K562 (cell line): ENCODE measurements around the gene TIMP1. TPM values are rescaled to one million over a fixed set of nuclear protein-coding genes. Genes with fewer than 3 reads are reported as not detected.
A peak's percentile ranks its signal among the peaks of the same experiment; 100 is the strongest.

Source experiments
- ATAC-seq: fragments of 200-7000 bp; cut with Tn5 transposase; 3 replicates; pipeline ENCODE4 v1.9.1; 2020; ENCODE audit warnings: moderate library complexity
- BruUV-seq: library from RNA; stranded (reverse); fragments of 400-500 nt; replicated peaks from 2 replicates; lab custom pipeline; 2021; lab: Mats Ljungman, UMichigan
- CTCF ChIA-PET: fragments of 300-600 bp; formaldehyde crosslinking; extraction: SDS; loops from one replicate; lab custom pipeline; 2021; ENCODE audit warnings: low intra/inter-chr PET ratio; lab: Yijun Ruan, JAX
- POLR2A ChIA-PET: fragments of 300-600, 350-650 bp; sonication (Branson Sonifier 250); formaldehyde crosslinking; extraction: SDS; loops from one replicate; lab custom pipeline; 2021; ENCODE audit warnings: antibody characterized with exemption, inconsistent platforms; lab: Yijun Ruan, JAX
- DNase-seq, 4 experiments: peaks; one replicate each; pipeline versions ENCODE4 v3.0.0 to v3.0.0-alpha.2; 2011 to 2018; ENCODE audit warnings: low spot score in 3 of 4, mixed read lengths in 3 of 4; ENCODE audit errors: extremely low read depth in 1 of 4
- FAIRE-seq: peaks from 2 replicates; lab custom pipeline; 2011; peaks lifted over from hg19 to GRCh38; lab: Jason Lieb, UNC
- H2AFZ ChIP-seq: 2 replicates; pipeline ENCODE4 v1.6.0; 2011; ENCODE audit warnings: low read depth, low read length, control low read depth, inconsistent platforms
- H3K27ac ChIP-seq: fragments of 200-600 bp; 3 replicates; pipeline ENCODE4 v1.8.0; 2011; ENCODE audit warnings: low read depth, mild to moderate bottlenecking, control low read depth, inconsistent platforms, low read length, moderate library complexity, mixed read lengths; ENCODE audit errors: extremely low read depth
- H3K27me3 ChIP-seq, 2 experiments: fragments of 300-600 bp in 1 of 2; 2 replicates in 1 of 2; 3 replicates in 1 of 2; pipeline versions ENCODE4 v1.6.0 to v1.8.0; 2011; ENCODE audit warnings: inconsistent platforms in 2 of 2, low read length in 2 of 2, mild to moderate bottlenecking in 1 of 2, mixed read lengths in 1 of 2, moderate library complexity in 1 of 2; ENCODE audit not compliant: control insufficient read depth in 2 of 2, insufficient read depth in 2 of 2
- H3K36me3 ChIP-seq: fragments of 300-600 bp; 3 replicates; pipeline ENCODE4 v1.8.0; 2011; ENCODE audit warnings: mild to moderate bottlenecking, low read length, inconsistent platforms; ENCODE audit not compliant: control insufficient read depth, insufficient read depth
- H3K4me1 ChIP-seq, 2 experiments: fragments of 200-600 bp in 1 of 2; replicated peaks in 1 of 2; 2 replicates in 1 of 2; 3 replicates in 1 of 2; pipeline versions ENCODE4 v1.5.1 to v1.8.0; 2011; ENCODE audit warnings: inconsistent platforms in 2 of 2, low read length in 2 of 2, mild to moderate bottlenecking in 1 of 2, mixed read lengths in 1 of 2, moderate library complexity in 1 of 2; ENCODE audit not compliant: control insufficient read depth in 2 of 2, insufficient read depth in 2 of 2
- H3K4me2 ChIP-seq: 2 replicates; pipeline ENCODE4 v1.6.1; 2011; ENCODE audit warnings: low read length, control low read depth, inconsistent platforms, mixed read lengths; ENCODE audit not compliant: insufficient read depth
- H3K4me3 ChIP-seq: fragments of 200-600 bp; sonication (generic), shearing (Covaris generic); 2 replicates; pipeline ENCODE4 v1.5.1; 2016; ENCODE audit warnings: control low read depth, inconsistent platforms
- H3K79me2 ChIP-seq: fragments of 200-600 bp; 3 replicates; pipeline ENCODE4 v1.8.0; 2011; ENCODE audit warnings: low read length, inconsistent platforms; ENCODE audit not compliant: control insufficient read depth, insufficient read depth
- H3K9ac ChIP-seq, 2 experiments: 2 replicates each; pipeline versions ENCODE4 v1.6.0 to v1.6.1; 2011; ENCODE audit warnings: low read depth in 2 of 2, low read length in 2 of 2, control low read depth in 1 of 2, inconsistent platforms in 1 of 2, mild to moderate bottlenecking in 1 of 2, mixed read lengths in 1 of 2; ENCODE audit not compliant: insufficient read depth in 1 of 2
- H3K9me1 ChIP-seq: one replicate; pipeline ENCODE4 v1.6.0; 2011; ENCODE audit warnings: inconsistent platforms, mild to moderate bottlenecking, low read length, moderate library complexity; ENCODE audit not compliant: control insufficient read depth, insufficient read depth
- H3K9me3 ChIP-seq: replicated peaks from 2 replicates; pipeline ENCODE4 v1.5.1; 2011; ENCODE audit warnings: low read depth, low read length, inconsistent platforms; ENCODE audit not compliant: control insufficient read depth, insufficient read depth
- H4K20me1 ChIP-seq: replicated peaks from 2 replicates; pipeline ENCODE4 v1.6.1; 2011; ENCODE audit warnings: low read length, inconsistent platforms, mixed read lengths; ENCODE audit not compliant: control insufficient read depth, insufficient read depth
- AFF1 ChIP-seq, 2 experiments: fragments of 450-650 bp; IDR thresholded peaks; 2 replicates each; pipeline ENCODE4 v1.6.1; 2018; ENCODE audit warnings: mild to moderate bottlenecking in 2 of 2, low read depth in 1 of 2; ENCODE audit not compliant: partially characterized antibody in 2 of 2
- NR2C1 ChIP-seq, 2 experiments: fragments of 450-650 bp; IDR thresholded peaks; 2 replicates each; pipeline ENCODE4 v1.6.1; 2017; ENCODE audit warnings: mild to moderate bottlenecking in 2 of 2, antibody characterized with exemption in 1 of 2, inconsistent platforms in 1 of 2, missing compliant biosample characterization in 1 of 2, missing genetic modification characterization in 1 of 2
- WGBS: fragments of 100-300 bp; shearing (Covaris generic); methylation state at CpG from one replicate; pipeline ENCODE4 v1.1.6; 2016; ENCODE audit warnings: low coverage, mixed read lengths; ENCODE audit not compliant: insufficient coverage; ENCODE audit errors: missing lambda C conversion rate; 5-methylcytosine and 5-hydroxymethylcytosine counted together
- in situ Hi-C: fragments of 300-500 bp; cut with MboI; formaldehyde crosslinking; loops from 4 replicates; pipeline ENCODE4 v1.15.0; 2018; ENCODE audit warnings: inconsistent platforms, mixed read lengths
- intact Hi-C: fragments of 100-400 bp; cut with micrococcal nuclease; formaldehyde crosslinking; loops from 2 replicates; pipeline ENCODE4 v1.14.2; 2022
- polyA plus RNA-seq, 8 experiments: library from polyadenylated mRNA; depleted of rRNA in 4 of 8; stranded (reverse) in 5 of 8; unstranded in 3 of 8; fragments of >200 nt; fragmentation: Nextera tagmentation in 2 of 8; fragmentation: Illumina TruSeq in 1 of 8; extraction: Ambion mirVana in 2 of 8; extraction: Trizol in 1 of 8; gene quantifications; 2 replicates each; pipeline versions ENCODE4 v1.2.1 to v1.2.3, GENCODE V29; 2011 to 2014; ENCODE audit warnings: inconsistent platforms in 1 of 8, missing spikeins in 1 of 8
- total RNA-seq, 7 experiments: library from RNA; depleted of rRNA in 6 of 7; stranded (reverse); fragments of >200 nt in 6 of 7; fragmentation: Illumina TruSeq in 2 of 7; extraction: Trizol in 2 of 7; gene quantifications; 2 replicates each; pipeline versions ENCODE4 v1.2.1 to v1.2.3, GENCODE V29; 2011 to 2021; ENCODE audit warnings: low replicate concordance in 1 of 7

The TIMP1 gene
- total and polyA plus RNA-seq, 9 of the 15 experiments (the other 6 are each of a cell fraction or from before 2014, with no cell fraction given) = 115 to 699 (median 273) TPM

- intact Hi-C loops = no loop called here
- Histone ChIP-seq H3K9me3 (no peaks in the 10 kb centered on the region), H2AFZ (no peak overlapping the region), H3K36me3 (no peaks in the 10 kb centered on the region), H3K27ac (no peak overlapping the region), H3K27me3 (peaks cover 0 to 22% of the 10 kb centered on the region in 2 experiments; a peak in 3 of 5 replicates), H3K79me2 (no peaks in the 10 kb centered on the region), H3K9me1 (no peaks in the 10 kb centered on the region), H3K9ac (no peak overlapping the region), H3K4me3 (no peak overlapping the region), H4K20me1 (no peaks in the 10 kb centered on the region), H3K4me1 (peaks cover 0 to 22% of the 10 kb centered on the region in 2 experiments; a peak in 2 of 5 replicates), H3K4me2 (0 out of 2 replicates have a peak overlapping the region, but pooled peaks have one; percentile 74)
- WGBS = 27% methylated on average over 7 of the region's 9 CpGs
- no peak for DNase-seq
- TF ChIP-seq NR2C1 (IDR thresholded peaks at IDR 0.05) (no peak), NR2C1 (tag; IDR thresholded peaks at IDR 0.05) (no peak), AFF1 (IDR thresholded peaks at IDR 0.05; ENCODE audit: low read depth in 1 of 2, partially characterized antibody in 2 of 2) (peak in 1 of 2 experiments; percentile 5)
- no peak for ATAC-seq
- FAIRE-seq = no peak
- ChIA-PET POLR2A (no interaction called here), CTCF (no interaction called here)
- no TSS peak for BruUV-seq
- in situ Hi-C loops = no loop called here
Observed at GRCh38 chrX:47620303-47620685, 38.1 kb downstream of the TIMP1 start.
